ENCODE measurements around the gene PDP2.

Gene PDP2

GRCh38 chr16:66904846-66905632 is 24.7 kb downstream of the PDP2 start:
- DNase-seq = no peak

- DNase-seq = no peak
Observed at GRCh38 chr16:66905633-66906539, 25.6 kb downstream of the PDP2 start.

GRCh38 chr16:66906916-66907836 is 26.9 kb downstream of the PDP2 start:
- no peak for DNase-seq

- DNase-seq = no peak
Observed at GRCh38 chr16:66908116-66908515, 27.8 kb downstream of the PDP2 start.

- no peak for DNase-seq
Observed at GRCh38 chr16:66908762-66909559, 28.6 kb downstream of the PDP2 start.

- DNase-seq = no peak
Observed at GRCh38 chr16:66910175-66910940, 30.0 kb downstream of the PDP2 start.

- no peak for DNase-seq
Observed at GRCh38 chr16:66911112-66911511, 30.8 kb downstream of the PDP2 start.

GRCh38 chr16:66911801-66912200 is 31.5 kb downstream of the PDP2 start:
- no peak for DNase-seq

- DNase-seq = no peak
Observed at GRCh38 chr16:66913081-66913480, 32.8 kb downstream of the PDP2 start.

GRCh38 chr16:66913711-66914110 is 33.4 kb downstream of the PDP2 start:
- no peak for DNase-seq

- no peak for DNase-seq
Observed at GRCh38 chr16:66914541-66914940, 34.2 kb downstream of the PDP2 start.

- no peak for DNase-seq
Observed at GRCh38 chr16:66915041-66915440, 34.7 kb downstream of the PDP2 start.

GRCh38 chr16:66916518-66916917 is 36.2 kb downstream of the PDP2 start:
- DNase-seq = no peak

GRCh38 chr16:66917741-66918140 is 37.4 kb downstream of the PDP2 start:
- no peak for DNase-seq

GRCh38 chr16:66918355-66918754 is 38.0 kb downstream of the PDP2 start:
- DNase-seq = no peak

- DNase-seq = no peak
Observed at GRCh38 chr16:66918803-66919568, 38.7 kb downstream of the PDP2 start, which contains the start of gene CDH16. Gene CDH16 (minus strand): TSS chr16:66918885. CDS start chr16:66918065, 820 bp downstream.

GRCh38 chr16:66919569-66920298 is 39.4 kb downstream of the PDP2 start:
- no peak for DNase-seq

- no peak for DNase-seq
Observed at GRCh38 chr16:66920299-66920590, 39.9 kb downstream of the PDP2 start.

GRCh38 chr16:66920924-66921680 is 40.8 kb downstream of the PDP2 start:
- no peak for DNase-seq
